Measurements from ENCODE around the gene CEPT1. TPM values are rescaled to one million over a fixed set of nuclear protein-coding genes. Genes with fewer than 3 reads are reported as not detected.
A peak's percentile ranks its signal among the peaks of the same experiment; 100 is the strongest.

The CEPT1 gene
- total and polyA plus RNA-seq, 10 donors, result 61.1 to 140 (median 95.2) TPM

DNA sequence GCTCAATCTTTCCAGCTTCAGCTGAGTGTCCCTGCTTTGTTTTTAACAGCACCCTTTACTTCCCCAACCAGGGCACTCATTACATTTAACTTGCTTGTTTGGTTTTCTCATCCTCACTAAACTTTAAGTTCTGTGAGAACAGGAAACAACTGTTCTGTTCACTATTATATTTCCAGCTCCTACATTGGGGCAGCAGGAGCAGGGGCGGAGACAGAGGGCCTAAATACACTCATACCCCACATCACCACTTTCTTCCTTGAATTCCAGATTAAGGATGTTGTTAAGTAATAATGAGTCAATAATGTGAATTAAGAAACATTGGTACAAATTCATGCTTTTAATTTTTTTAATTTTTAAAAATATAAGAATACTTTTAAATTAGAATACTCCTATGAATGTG lies 6.2 kb upstream of the CEPT1 start:
- TF ChIP-seq, protein P1, sequence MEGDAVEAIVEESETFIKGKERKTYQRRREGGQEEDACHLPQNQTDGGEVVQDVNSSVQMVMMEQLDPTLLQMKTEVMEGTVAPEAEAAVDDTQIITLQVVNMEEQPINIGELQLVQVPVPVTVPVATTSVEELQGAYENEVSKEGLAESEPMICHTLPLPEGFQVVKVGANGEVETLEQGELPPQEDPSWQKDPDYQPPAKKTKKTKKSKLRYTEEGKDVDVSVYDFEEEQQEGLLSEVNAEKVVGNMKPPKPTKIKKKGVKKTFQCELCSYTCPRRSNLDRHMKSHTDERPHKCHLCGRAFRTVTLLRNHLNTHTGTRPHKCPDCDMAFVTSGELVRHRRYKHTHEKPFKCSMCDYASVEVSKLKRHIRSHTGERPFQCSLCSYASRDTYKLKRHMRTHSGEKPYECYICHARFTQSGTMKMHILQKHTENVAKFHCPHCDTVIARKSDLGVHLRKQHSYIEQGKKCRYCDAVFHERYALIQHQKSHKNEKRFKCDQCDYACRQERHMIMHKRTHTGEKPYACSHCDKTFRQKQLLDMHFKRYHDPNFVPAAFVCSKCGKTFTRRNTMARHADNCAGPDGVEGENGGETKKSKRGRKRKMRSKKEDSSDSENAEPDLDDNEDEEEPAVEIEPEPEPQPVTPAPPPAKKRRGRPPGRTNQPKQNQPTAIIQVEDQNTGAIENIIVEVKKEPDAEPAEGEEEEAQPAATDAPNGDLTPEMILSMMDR (IDR thresholded peaks at IDR 0.05 in 8 of 11, conservative IDR thresholded peaks at IDR 0.05 in 3 of 11), result no peak
- TF ChIP-seq POLR2AphosphoS5 (IDR thresholded peaks at IDR 0.05) (no peak), POLR2A (IDR thresholded peaks at IDR 0.05) (no peak)
- Histone ChIP-seq H3K4me1 (peaks cover 8 to 94% (median 87%) of the 10 kb centered on the region in 6 donors), H3K36me3 (peaks cover 0 to 71% (median 38%) of the 10 kb centered on the region in 6 donors), H3K4me3 (no peak overlapping the region), H3K27ac (peak overlapping the region in 7 of 8 donors; percentile 18 to 84 (median 71)), H3K9me3 (no peaks in the 10 kb centered on the region), H3K27me3 (replicated peaks in 1 of 7) (no peaks in the 10 kb centered on the region)
- no peak for DNase-seq
- intact Hi-C loops (cut with DNase I; ENCODE audit: low total_unique reads), result no loop called here
- 61 to 92% (median 79%) methylated on average over 1 of the region's 1 CpG for WGBS, 5 donors

DNA sequence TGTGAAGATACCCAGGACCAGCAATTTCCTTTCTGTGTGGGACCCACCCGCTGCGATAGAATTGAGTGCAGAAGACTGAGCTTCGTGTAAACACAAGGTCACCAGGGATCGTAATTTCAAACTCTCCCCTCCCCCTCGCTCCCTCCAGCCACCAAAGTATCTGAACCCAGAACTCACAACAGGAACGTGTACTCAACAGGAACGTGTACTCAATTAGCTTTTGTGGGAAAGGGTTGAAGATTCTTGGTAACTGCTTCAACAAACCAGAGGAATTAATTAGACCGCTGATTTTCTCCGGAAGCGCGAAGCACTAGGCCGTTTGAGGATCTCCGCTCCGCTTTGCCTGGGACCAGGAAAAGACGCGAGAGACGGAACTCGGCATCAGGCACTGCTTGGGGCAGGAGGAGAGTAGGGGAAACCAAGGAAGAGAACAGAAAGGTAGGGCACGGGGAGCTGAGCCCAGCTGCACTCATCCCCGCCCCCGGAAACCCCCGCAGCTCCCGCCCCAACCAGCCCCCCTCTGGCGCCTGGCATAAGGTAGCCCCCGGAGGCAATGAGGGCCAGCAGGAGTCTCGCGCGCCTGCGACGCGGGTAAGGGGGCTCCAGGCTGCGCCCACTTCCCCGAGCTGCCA lies 583 bp upstream of the CEPT1 start:
- Histone ChIP-seq H3K27me3 (replicated peaks in 1 of 7) (no peaks in the 10 kb centered on the region), H3K4me1 (peaks cover 23 to 86% (median 81%) of the 10 kb centered on the region in 6 donors), H3K9me3 (no peaks in the 10 kb centered on the region), H3K36me3 (peaks cover 0 to 38% (median 26%) of the 10 kb centered on the region in 6 donors), H3K27ac (peak overlapping the region; percentile 82 to 99 (median 96)), H3K4me3 (peak overlapping the region; percentile 75 to 94 (median 85))
- intact Hi-C loops (cut with DNase I; ENCODE audit: low total_unique reads), result no loop called here
- no peak for DNase-seq
- TF ChIP-seq POLR2A (IDR thresholded peaks at IDR 0.05), result no peak
- TF ChIP-seq, protein P1 (IDR thresholded peaks at IDR 0.05 in 8 of 11, conservative IDR thresholded peaks at IDR 0.05 in 3 of 11), result no peak
- TF ChIP-seq POLR2AphosphoS5 (IDR thresholded peaks at IDR 0.05), result peak in 1 of 3 donors; percentile 30
- WGBS, 5 donors, result 0% methylated on average over 31 to 33 of the region's 33 CpGs

DNA sequence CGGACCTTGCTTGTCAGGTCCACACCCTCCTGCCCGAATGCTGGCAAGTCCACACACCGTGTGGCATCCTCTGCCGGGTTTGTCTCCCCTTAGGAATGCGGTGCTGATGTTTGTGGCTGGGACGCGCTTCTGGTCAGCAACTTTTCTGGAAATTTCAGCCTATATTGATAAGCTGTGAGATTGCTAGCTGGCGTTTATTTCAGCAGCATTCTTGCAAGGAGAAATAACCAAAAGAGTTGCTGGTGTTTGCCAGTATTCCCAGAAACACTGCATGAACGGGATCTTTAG lies 601 bp downstream of the CEPT1 start:
- Histone ChIP-seq H3K4me3 (peak overlapping the region; percentile 75 to 94 (median 85)), H3K27me3 (replicated peaks in 1 of 7) (no peaks in the 10 kb centered on the region), H3K36me3 (peaks cover 0 to 39% (median 21%) of the 10 kb centered on the region in 6 donors), H3K27ac (peak overlapping the region; percentile 82 to 99 (median 96)), H3K4me1 (peaks cover 23 to 89% (median 81%) of the 10 kb centered on the region in 6 donors), H3K9me3 (no peaks in the 10 kb centered on the region)
- intact Hi-C loops (cut with DNase I; ENCODE audit: low total_unique reads), result loop anchor here (10.0 kb wide), 1 partner anchor 54 kb away; no protein-coding TSS in a partner anchor
- 0 to 1% (median 0%) methylated on average over 5 to 9 of the region's 9 CpGs for WGBS, 5 donors
- TF ChIP-seq POLR2A (IDR thresholded peaks at IDR 0.05), result no peak
- DNase-seq, result no peak

DNA sequence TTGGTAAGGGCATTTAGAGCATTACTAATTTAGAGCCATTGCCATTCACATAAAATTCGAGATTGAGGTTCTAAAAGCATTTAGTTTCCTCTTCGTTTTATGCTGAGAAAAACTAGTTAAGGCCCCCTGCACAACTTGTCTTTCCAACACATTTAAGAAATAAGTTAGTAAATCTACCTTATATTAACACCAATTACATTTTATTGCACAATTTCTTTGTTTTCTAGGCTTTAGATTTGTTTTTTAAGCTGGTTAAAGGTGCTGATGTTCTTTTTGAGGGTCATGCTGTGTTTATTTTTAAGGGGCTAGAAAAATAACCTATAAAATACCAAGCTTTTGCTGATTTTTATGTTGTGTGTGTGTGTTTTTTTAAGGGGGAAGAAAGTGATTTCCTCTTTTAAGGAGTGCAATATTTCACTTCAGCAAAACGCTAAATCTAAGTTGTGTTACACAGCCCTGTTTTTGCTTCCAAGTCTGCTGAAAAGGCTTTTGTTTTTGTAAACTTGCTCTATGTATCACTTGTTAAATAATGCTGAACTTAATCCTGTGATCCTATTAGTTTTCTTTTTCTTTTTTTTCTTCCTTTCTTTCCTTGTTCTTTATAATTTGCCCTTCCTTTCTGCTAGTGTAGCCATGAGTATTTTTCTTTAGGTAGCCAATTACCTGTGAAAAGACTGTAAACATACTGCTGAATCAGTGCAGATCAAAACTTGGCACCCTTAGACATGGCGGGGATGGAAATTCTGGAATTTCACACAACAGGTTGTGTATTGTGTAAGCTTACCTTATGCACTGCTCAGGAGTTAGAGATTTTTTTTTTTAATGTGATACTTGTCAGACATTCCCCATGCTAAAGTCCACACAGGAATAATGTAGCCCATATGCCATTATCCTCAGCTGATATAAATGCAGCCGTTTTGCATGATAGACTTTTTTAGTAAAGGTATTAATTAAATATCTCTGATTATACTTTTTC lies 1.5 kb downstream of the CEPT1 start:
- Histone ChIP-seq H3K4me3 (peak overlapping the region; percentile 75 to 94 (median 85)), H3K9me3 (no peaks in the 10 kb centered on the region), H3K27me3 (replicated peaks in 1 of 7) (no peaks in the 10 kb centered on the region), H3K36me3 (peaks cover 0 to 35% (median 16%) of the 10 kb centered on the region in 6 donors), H3K4me1 (peaks cover 29 to 89% (median 81%) of the 10 kb centered on the region in 6 donors), H3K27ac (peak overlapping the region; percentile 82 to 99 (median 96))
- TF ChIP-seq POLR2A (IDR thresholded peaks at IDR 0.05) (no peak), POLR2AphosphoS5 (IDR thresholded peaks at IDR 0.05) (no peak)
- TF ChIP-seq, protein P1 (IDR thresholded peaks at IDR 0.05 in 8 of 11, conservative IDR thresholded peaks at IDR 0.05 in 3 of 11), result no peak
- WGBS, 5 donors, result 26 to 34% (median 32%) methylated on average over 5 of the region's 5 CpGs
- intact Hi-C loops (cut with DNase I; ENCODE audit: low total_unique reads), result loop anchor here (10.0 kb wide), 1 partner anchor 53 kb away; no protein-coding TSS in a partner anchor
- DNase-seq, result no peak
